Fibroblast of villous mesenchyme (primary cell): ENCODE measurements around the gene SKOR2. TPM values are rescaled to one million over a fixed set of nuclear protein-coding genes. Genes with fewer than 3 reads are reported as not detected.

Experiments used
- DNase-seq: peaks from one replicate; pipeline ENCODE4 v3.0.0-alpha.2; 2010; ENCODE audit warnings: low read depth
- H3K4me3 ChIP-seq: 2 replicates; pipeline ENCODE4 v1.5.1; 2011; ENCODE audit warnings: low read depth, mild to moderate bottlenecking, low read length
- total RNA-seq: library from RNA; depleted of rRNA; stranded (reverse); fragments of >200 nt; gene quantifications from 2 replicates; pipeline ENCODE4 v1.2.3, GENCODE V29; 2012
- TF ChIP-seq, protein P1 (sequence below): IDR thresholded peaks from 2 replicates; pipeline ENCODE4 v1.5.1; 2012; ENCODE audit warnings: low read depth, mild to moderate bottlenecking, low read length; ENCODE audit not compliant: insufficient read depth

Gene SKOR2
- total RNA-seq, 1 donor = not detected

DNA sequence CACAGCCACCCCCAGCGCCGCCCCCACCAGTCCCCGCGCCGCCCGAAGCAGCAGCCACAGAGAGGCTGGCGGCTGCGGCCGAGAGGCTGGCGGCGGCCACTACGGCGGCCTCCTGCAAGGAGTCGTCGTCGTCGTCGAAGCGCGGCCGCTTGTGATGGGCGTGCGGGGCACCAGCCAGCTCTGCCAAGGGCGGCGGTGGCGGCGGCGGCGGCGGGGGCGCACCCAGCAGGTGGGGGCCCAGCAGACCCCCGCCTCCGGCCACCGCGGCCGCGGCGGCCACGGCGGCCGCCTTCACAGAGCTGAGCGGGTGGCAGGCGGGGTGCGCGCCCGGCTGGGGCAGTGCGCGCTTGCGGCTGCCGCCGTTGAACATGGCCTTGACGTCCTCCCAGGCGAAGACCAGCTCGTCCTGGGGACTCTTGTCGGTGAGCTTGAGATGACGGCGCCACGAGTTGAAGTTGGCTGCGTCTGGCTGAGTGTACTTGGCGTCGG, 3.3 kb downstream of the SKOR2 start:
- TF ChIP-seq, protein P1, sequence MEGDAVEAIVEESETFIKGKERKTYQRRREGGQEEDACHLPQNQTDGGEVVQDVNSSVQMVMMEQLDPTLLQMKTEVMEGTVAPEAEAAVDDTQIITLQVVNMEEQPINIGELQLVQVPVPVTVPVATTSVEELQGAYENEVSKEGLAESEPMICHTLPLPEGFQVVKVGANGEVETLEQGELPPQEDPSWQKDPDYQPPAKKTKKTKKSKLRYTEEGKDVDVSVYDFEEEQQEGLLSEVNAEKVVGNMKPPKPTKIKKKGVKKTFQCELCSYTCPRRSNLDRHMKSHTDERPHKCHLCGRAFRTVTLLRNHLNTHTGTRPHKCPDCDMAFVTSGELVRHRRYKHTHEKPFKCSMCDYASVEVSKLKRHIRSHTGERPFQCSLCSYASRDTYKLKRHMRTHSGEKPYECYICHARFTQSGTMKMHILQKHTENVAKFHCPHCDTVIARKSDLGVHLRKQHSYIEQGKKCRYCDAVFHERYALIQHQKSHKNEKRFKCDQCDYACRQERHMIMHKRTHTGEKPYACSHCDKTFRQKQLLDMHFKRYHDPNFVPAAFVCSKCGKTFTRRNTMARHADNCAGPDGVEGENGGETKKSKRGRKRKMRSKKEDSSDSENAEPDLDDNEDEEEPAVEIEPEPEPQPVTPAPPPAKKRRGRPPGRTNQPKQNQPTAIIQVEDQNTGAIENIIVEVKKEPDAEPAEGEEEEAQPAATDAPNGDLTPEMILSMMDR = no peak
- DNase-seq = no peak
- H3K4me3 ChIP-seq = no peak overlapping the region

DNA sequence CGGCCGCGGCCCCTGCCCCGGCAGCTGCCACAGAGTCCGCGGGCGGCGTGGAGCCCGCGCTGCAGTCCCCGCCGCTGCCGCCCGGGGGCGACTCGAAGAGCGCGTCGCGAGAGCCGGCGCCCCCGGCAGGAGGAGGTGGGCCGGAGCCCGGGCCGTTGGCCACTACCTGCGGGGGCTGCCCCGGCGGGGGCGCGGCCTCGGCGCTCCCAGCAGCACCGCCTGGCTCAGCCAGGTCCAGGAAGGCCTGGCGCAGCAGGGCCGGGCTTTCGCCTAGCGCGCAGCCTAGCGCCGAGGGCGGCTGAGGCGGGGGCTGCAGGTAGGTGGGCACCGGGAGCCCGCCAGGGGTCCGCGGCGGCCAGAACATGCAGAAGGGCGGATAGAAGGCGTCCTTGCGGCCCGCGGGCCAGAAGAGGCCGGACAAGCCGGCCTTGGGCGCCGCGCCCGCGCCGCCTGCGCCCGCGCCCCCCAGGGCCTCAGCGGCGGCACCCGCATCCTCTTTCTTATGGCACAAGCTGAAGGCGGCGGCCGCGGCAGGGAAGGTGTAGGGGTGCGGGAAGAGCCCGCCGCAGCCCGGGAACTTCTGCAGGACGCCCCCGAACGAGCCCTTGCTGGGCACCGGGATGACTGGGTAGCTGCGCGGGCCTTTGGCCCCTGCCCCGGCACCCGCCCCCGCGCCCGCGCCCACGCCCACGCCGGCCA, 3.9 kb downstream of the SKOR2 start:
- DNase-seq = no peak
- H3K4me3 ChIP-seq = no peak overlapping the region
- TF ChIP-seq, protein P1 = peak; percentile 28

DNA sequence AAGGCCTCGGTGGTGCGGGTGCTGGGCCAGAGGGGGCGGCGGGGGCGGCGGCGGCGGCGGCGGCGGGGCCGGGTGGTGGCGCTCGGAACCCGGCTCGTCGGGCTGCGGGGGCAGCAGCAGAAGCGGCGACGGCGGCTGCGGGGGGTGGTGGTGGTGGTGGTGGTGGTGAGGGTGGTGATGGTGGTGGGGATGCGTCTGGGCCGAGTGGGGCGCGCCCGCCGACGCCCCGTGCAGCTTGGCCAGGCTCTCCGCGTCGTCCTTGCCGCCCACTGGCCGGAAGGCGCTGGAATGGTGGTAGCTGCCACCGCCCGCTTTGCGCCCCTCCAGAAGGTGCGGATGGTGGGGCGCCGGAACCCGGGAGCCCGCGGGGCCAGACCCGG, 4.4 kb downstream of the SKOR2 start:
- TF ChIP-seq, protein P1 = no peak
- DNase-seq = no peak
- no peak overlapping the region for H3K4me3 ChIP-seq

DNA sequence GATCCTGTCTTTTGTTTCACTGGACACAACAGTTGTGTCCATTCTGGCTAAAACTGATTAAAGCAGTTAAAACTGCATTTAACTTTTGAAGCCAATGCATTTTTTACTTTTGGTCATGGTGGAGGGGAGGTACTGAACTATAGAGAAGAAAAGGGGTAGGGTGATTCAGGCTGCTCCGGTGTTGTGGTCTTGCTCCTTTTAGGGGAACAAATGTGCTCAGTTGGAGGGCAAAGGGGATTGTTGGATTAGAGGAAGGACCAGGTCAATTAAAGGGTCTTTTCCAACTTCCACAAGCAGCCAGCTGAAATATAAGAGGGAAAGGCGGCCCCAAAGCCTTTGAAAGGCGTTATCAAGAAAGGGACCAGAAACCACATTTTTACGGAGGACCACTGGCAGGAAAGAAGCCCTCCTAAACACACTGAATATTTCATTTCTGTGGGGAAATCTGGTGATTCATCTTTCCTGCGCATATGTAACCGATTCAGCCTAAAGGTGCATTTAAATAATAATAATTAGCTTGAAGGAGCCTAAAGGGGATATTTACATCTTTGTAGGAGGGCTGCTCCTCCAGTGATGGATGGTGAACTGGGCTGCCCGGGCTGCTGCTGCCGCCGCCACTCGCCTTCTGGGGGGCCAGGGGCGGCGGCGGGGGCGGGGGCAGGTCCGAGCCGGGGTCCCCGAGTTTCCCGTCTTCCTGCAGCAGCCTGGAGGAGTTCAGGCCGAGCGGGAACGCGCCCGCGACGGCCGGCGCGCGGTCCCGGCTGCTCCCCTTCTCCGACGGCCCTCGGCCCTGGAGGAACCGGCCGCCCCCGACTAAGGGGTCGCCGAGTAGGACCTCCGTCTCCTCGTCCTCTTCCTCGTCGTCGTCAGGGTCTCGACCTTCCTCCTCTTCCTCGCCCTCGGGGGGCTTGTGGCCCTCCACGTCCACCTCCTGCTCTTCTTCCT, 5.2 kb downstream of the SKOR2 start:
- DNase-seq = no peak
- no peak overlapping the region for H3K4me3 ChIP-seq

DNA sequence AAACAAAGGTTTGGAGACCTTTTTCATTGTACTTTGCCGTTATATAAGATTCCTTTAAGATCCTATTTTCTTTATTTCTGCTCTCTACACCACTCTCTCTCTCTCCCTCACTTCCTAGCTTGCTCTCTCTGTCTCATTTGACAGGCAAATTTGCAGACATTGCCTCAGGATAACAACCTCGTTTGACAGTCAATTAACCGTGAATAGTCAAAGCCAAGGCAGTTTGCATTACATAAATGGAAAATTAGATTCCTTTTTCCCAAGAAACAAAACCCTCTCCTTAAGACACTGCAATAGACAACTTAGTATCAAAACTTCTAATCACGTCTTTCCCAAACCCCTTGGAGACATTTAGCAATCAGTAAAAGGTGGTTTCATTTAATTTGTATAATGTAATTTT, 7.4 kb downstream of the SKOR2 start:
- DNase-seq = no peak
- no peak overlapping the region for H3K4me3 ChIP-seq
- TF ChIP-seq, protein P1 = no peak

More for the DNA sequence above, 5.2 kb downstream of the SKOR2 start:
- TF ChIP-seq, protein P1 = no peak

DNA sequence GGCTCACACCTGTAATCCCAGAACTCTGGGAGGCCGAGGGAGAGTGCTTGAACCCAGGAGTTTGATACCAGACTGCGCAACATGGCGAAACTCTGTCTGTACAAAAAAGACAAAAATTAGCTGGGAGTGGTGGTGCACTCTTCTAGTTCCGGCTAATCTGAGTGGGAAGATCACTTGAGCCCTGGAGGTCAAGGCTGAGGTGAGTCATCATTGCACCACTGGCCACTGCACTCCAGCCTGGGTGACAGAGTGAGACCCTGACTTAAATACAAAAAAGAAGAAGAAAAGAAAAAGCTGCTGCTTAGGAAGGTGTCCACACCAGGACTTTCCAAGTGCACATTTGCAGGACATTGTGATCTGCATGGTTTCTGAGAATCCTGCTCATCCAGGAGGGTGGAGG, 16.4 kb downstream of the SKOR2 start:
- TF ChIP-seq, protein P1 = no peak
- no peak for DNase-seq
- no peak overlapping the region for H3K4me3 ChIP-seq
